HG02759 (cell line): Measurements from ENCODE around the gene TRPC4AP.

Experiments used
- ATAC-seq: cut with Tn5 transposase; IDR thresholded peaks from one replicate; pipeline ENCODE4 v1.9.1; 2021; ENCODE audit warnings: mild to moderate bottlenecking, moderate library complexity; ENCODE audit not compliant: unreplicated experiment

The TRPC4AP gene

DNA sequence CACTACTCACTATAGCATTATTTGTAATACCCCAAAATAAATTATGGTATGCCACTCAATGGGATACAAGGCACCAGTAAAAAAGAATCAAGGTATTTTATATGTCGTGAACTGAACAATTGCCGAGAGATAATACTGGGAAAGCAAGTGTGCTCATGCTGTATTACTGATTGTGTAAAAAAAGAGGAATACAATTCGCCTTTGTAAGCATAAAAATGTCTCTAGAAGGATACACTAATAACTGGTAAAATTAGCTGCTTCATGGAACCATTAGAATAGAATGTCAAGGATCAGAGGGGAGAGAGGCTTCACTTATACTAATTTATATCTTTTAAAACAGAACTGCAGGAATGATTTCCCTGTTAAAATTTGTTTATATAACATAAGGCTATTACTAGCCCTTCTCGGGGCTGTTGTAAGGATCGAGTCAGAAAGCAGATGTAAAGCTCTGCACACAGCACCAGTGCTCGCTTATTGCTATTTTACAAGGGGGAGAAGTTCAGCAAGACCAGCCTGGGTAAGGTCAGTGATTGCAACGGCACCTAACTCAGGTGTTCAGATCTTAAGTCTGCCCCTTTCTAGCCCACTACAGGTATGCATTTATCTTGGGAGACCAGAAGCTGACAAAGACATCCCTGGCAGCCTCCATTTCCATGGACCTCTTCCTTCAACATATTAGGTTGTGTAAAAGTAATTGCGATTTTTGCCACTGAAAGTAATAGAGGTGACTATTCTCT is 75.3 kb downstream of the TRPC4AP start:
- ATAC-seq = no peak

DNA sequence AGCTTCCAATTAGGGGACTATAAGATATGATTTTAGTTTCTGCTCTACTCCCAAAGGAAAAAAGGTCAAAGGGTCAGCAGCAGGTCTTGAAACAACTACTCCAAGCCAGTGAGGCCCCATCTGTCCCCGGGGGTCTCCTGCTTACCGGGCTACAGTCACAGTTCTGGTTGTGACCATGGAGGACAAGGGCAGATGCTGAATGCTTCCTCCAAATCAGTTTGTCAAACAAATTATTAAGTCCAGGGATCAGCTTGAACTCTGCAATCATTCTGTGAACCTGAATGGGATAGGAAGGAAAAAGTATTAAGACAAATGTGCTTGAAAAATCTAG is 76.8 kb downstream of the TRPC4AP start:
- ATAC-seq = no peak

GRCh38 chr20:35014537-35014936 is 78.1 kb downstream of the TRPC4AP start:
- ATAC-seq = no peak

DNA sequence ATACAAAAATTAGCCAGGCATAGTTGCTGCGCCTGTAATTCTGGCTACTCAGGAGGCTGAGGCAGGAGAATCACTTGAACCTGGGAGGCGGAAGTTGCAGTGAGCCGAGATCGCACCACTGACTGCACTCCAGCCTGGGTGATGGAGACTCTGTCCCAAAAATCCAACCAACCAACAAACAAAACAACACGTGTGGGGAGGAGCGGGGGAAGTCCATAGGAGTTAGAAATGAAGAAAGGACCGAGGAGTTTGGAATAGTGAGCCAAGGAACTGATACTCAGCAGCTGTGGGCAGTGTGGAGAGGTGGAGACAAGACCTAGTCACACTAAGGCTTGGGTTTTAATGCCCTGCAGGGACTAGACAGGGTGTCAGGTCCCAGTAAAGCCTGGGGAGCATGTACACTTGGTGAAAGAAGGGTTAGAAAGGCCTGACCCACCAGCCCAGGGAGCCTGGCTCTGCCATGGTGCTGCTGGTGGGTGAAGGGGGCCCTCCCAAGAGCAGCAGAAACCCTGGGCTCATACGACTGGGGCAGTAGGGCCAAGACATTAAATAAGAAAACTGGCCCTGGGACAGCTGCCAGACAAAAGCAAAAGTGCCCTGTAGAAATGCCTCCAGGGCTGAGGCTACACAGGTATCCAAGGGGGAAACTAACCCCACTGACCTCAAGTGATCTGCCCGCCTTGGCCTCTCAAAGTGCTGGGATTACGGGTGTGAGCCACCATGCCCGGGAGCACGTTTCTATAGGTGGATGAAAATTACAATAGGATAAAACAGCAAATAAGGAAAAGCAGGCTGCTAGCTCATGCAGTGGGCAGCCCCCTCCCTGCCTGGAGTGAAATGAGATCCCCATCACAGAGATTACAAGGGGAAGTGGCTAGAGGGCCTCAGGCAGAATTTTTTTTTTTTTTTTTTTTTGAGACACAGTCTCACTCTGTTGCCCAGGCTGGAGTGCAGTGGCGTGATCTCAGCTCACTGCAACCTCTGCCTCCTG is 78.9 kb downstream of the TRPC4AP start:
- ATAC-seq = no peak

- no peak for ATAC-seq
Measured at GRCh38 chr20:35012227-35013069, 80.2 kb downstream of the TRPC4AP start.

GRCh38 chr20:35011589-35012226 is 80.9 kb downstream of the TRPC4AP start:
- no peak for ATAC-seq

DNA sequence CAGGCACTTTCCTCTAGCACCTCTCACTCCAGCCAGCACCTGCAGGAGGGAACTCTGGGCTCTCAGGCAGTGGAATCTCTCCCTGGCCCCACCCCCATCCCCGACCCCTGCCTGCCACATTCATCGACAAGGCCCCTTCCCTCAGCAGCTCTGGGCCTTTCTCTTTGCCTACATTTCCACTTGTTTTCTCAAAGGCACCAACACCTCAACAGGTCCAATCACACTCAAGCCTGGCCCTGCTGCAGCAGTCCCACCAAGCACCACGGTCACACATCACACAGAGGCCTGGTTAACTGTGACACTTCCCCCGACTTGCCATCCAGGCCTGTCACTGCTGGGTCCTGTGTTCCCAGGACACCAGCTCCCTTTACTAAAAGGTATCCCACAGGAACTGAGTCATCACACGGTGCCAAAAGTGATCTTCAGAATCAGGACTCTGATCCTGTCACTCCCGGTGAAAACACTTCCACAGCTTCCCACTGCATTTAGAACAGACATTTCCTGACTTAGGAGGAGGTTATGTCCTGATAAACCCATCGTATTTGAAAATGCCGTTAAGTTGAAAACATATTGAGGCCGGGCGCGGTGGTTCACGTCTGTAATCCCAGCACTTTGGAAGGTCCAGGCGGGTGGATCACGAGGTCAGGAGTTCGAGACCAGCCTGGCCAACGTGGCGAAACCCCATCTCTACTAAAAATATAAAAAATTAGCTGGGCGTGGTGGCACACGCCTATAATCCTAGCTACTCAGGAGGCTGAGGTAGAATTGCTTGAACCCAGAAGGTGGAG is 82.0 kb downstream of the TRPC4AP start:
- ATAC-seq = no peak

DNA sequence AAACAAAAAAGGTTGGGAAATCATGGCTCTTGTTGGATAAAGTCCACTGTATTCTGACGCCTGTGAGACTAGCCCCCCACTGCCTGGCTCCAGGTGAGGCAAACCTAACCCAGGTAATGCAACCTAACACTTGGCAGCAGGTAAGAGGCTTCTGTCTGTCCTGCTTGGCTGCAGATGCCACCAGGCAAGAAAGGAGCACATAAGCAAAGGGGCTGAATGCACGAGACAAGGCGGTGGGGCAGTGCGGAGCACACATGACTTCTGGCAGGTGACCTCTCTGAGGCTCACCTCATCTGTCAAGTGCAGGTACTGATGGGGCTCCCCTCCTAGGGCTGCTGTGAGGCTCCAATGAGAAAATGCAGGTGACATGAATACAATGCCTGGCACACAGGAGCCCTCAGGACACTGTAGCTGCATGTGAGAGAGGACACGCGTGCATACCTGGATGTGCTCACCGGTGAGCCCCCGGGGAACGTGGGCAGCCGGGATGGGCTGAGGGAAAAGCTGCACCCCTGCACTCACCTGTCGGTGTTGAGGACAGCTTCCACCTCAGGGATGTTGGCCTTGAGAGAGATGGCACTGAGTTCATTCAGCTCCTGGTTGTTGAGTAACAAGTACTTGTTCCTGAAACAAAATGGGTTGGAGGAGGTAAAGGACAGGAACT is 82.8 kb downstream of the TRPC4AP start:
- ATAC-seq = no peak

DNA sequence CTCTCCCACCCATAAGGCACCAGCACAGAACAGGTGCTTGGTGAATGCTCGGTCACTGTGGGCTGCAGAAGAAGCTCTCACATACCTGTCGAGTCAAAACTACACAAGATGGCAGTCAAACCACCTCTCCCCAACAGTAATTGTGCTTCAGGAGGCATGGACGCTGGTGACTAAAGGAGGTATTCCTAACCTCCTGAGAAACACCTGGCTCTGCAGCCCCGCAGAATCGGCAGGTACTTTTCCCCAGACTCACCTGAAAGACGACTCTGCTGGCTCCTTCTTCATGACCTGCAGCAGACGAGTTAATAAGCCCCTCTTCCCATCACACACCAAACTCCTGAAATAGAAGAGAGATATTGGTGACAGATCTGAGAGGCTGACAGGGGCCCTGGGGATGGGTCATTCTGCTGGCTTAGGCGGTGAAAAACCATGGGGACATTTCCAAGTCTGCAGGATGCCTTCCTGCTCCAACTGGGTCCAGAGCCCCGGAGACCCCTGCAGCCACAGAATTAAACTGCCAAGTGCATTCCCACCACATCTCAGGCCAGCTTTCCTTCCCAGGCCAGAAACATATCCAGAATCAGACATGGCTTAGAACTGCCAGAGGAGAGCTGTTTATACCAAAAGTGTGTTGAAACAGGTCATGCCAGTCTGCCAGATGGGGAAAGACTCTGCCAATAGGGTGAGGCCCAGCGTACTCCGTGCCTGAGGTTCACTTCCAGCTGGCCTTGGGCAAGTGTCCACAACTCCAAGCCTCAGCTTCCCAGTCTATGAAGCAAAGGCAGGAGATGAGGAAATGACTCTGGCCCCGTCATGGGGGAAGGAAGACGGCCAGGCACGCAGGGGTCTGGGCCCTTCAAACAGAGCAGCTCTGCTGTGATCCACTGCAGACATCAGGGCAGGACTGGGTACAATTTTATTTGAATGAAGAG is 83.9 kb downstream of the TRPC4AP start:
- no peak for ATAC-seq

DNA sequence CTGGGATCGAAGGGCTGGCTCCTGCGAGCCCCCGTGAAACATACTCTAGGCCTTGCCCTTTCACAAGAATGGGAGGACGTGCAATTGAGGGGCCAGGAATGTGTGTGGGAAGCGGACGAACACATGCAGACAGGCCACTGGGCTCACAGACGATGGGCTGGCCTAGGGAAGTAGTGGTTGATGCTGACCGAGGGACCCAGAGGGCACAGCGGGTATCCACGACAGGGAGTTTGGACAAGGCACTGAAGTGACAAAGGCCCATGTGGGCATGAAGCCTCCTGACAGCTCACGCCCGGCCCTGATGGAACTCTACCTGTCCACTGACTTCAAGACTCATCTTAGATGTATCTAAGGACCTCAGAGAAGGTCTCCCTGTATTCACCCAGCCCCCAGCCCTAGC is 84.7 kb downstream of the TRPC4AP start:
- no peak for ATAC-seq

GRCh38 chr20:35007413-35007812 is 85.2 kb downstream of the TRPC4AP start:
- ATAC-seq = no peak

DNA sequence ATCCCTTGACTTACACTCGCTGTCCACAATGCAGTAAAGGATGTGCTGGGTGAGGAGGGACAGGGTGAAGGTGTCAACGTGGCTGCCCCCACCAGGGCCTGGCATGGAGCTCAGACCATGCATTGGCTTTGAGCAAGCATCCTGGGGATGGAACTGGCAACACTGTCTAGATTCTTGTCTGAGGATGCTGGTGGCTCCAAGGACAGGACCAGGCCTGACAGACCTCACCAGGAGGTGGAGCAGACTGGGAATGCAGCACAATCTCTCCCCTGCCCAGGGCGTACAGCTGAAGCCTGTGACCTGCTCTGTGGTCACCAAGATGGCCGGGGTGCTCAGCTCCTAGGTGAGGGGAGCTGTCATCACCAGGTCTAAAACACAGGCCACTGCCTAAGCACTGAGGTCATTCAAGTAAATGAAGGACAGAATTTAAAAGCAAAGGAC is 86.1 kb downstream of the TRPC4AP start:
- ATAC-seq = no peak

DNA sequence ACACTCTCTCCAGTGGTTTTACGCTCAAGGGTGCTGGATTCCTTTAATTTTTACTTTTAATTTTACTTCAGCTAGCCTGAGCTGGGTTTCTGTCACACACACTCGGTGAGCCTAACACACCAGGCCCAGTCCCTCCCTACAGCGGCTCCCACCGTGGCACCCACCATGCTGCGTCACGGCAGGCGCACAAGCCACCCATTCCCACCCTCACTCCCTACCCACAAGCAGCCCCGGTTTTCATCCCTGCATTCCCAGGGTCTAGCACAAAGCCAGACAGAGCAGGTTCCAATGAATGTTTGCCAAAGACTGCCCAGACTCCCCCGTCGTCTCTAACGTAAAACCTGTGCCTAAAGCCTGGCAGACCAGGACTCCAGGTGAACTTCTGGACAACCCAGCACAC is 86.6 kb downstream of the TRPC4AP start:
- ATAC-seq = no peak

- ATAC-seq = no peak
Measured at GRCh38 chr20:35005463-35005961, 87.1 kb downstream of the TRPC4AP start.

DNA sequence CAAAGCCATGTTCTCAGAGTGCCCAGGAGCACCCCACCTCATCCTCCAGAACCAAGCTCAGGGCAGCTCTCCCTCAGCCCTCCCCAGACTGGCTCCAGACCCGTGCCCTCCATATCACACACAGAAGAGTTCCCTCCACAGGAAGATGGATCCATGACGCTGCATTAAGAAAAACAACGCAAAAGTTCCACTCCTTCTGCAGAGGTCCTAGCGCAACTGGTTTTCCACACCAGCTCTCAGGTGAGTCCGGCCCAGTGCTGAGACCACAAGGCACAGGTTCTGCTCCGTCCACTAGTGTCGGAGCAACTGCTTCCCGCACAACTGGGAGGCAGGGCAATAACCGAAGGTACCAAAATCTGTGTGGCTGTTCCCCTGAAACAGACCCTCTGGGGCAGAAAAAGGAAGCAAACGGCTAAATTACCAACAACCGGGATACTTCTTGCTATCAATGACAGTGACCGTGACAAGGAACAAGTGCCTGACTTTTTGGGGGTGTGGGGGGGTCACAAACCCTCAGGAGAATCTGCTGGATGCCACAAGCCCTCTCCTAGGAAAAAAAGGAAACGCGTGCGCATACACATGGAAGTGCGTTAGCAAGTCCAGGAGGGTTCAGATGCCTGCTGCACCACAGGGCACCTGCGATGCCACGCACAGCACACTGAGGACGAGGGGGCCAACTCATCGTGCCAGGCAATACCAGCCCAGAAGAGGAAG is 87.7 kb downstream of the TRPC4AP start:
- no peak for ATAC-seq

DNA sequence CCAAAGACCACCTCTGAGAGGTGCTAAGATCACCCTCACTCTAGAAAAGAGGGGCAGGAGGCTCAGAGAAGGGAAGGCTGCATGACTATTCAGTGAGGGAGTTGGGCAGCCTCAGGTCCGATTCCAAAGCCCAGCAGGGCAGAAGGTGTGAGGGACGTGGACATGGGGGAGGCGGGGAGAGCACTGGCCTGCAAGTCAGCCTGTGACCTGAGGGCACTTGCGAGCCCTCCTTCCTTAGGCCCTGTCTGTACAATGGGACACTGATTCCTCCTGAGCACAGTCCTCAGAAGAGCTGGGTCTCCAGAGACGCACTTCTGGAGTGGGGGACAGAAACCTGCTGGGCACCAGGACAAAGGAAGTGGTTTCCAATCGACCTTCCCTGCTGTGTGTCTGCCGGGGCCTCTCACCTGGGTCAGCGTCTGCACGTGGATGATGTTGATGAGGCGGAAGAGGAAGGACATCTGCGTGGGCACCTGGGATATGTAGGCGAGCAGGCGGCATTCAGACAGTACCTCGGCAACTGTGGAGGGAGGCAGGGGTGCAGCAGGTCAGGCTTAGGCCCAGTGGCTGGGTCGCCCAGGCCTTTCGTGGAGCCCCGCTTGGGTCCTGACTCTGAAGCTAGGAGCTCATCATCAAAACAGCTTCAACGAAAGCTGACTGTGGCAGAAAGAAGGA is 88.4 kb downstream of the TRPC4AP start:
- ATAC-seq = no peak
